ENCODE results near the gene TBCD. TPM values are rescaled to one million over a fixed set of nuclear protein-coding genes. Genes with fewer than 3 reads are reported as not detected.
"Not testable (repeated sequence)": the region's sequence is repeated elsewhere in the genome, so short reads cannot be mapped to it uniquely, and the experiment has no call there.

The TBCD gene
- polyA plus RNA-seq, 2 of the 4 experiments (the other 2 are of a cell fraction), result 33.5 to 49.1 TPM

DNA sequence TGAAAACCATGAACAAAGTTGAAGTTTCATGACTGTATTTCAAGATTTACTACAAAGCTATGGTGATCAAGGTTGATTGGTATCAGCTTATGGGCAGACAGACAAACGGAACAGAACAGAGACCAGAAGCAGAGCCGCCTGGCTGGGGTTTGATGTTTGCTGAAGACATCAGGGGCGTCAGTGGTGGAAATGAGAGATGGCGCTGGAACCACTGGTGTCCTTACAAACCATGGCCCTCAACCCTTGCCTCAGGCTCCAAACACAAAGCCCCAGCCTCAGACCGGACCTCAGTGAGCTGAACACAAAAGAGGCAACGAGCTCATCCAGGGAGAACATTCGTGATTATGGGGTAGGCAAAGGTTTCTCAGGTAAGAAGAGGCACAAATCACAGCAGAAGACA is 214.6 kb downstream of the TBCD start:
- 79% methylated on average over 7 of the region's 7 CpGs for WGBS (ENCODE audit: missing lambda C conversion rate)
- Histone ChIP-seq H3K9me3 (no peaks in the 10 kb centered on the region), H3K4me1 (no peaks in the 10 kb centered on the region), H3K27ac (no peak overlapping the region), H3K4me2 (no peak overlapping the region), H3K4me3 (no peak overlapping the region)
- POLR2A ChIA-PET, result no interaction called here
- FAIRE-seq (no peak), ATAC-seq (no peak), DNase-seq (ENCODE audit: low read depth in 1 of 2, low spot score in 1 of 2) (no peak)
- TF ChIP-seq, protein P1, sequence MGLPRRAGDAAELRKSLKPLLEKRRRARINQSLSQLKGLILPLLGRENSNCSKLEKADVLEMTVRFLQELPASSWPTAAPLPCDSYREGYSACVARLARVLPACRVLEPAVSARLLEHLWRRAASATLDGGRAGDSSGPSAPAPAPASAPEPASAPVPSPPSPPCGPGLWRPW (IDR thresholded peaks at IDR 0.05), result no peak
- TF ChIP-seq RNF2 (IDR thresholded peaks at IDR 0.05; ENCODE audit: borderline replicate concordance, low read depth) (no peak), TP53 (CRISPR knock-in tag; IDR thresholded peaks at IDR 0.05) (no peak), MYC (IDR thresholded peaks at IDR 0.05; ENCODE audit: borderline replicate concordance, low read length) (no peak), EP300 (IDR thresholded peaks at IDR 0.05) (no peak), ZFP36 (IDR thresholded peaks at IDR 0.05; ENCODE audit: borderline replicate concordance, partially characterized antibody) (no peak), CEBPB (IDR thresholded peaks at IDR 0.05) (no peak), MAFK (IDR thresholded peaks at IDR 0.05; ENCODE audit: partially characterized antibody) (no peak), ESRRA (IDR thresholded peaks at IDR 0.05; ENCODE audit: borderline replicate concordance, low read length) (no peak), EHMT2 (IDR thresholded peaks at IDR 0.05; ENCODE audit: low read depth) (no peak), HDAC2 (IDR thresholded peaks at IDR 0.05) (no peak), ZNF302 (CRISPR knock-in tag; IDR thresholded peaks at IDR 0.05) (no peak)
- TF ChIP-seq, protein P2, sequence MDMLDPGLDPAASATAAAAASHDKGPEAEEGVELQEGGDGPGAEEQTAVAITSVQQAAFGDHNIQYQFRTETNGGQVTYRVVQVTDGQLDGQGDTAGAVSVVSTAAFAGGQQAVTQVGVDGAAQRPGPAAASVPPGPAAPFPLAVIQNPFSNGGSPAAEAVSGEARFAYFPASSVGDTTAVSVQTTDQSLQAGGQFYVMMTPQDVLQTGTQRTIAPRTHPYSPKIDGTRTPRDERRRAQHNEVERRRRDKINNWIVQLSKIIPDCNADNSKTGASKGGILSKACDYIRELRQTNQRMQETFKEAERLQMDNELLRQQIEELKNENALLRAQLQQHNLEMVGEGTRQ (IDR thresholded peaks at IDR 0.05), result no peak
- CTCF ChIA-PET, result interaction anchor here (1.0 kb wide), 1 partner anchor 13 kb away, joined by 3 read pairs; no protein-coding TSS in a partner anchor

DNA sequence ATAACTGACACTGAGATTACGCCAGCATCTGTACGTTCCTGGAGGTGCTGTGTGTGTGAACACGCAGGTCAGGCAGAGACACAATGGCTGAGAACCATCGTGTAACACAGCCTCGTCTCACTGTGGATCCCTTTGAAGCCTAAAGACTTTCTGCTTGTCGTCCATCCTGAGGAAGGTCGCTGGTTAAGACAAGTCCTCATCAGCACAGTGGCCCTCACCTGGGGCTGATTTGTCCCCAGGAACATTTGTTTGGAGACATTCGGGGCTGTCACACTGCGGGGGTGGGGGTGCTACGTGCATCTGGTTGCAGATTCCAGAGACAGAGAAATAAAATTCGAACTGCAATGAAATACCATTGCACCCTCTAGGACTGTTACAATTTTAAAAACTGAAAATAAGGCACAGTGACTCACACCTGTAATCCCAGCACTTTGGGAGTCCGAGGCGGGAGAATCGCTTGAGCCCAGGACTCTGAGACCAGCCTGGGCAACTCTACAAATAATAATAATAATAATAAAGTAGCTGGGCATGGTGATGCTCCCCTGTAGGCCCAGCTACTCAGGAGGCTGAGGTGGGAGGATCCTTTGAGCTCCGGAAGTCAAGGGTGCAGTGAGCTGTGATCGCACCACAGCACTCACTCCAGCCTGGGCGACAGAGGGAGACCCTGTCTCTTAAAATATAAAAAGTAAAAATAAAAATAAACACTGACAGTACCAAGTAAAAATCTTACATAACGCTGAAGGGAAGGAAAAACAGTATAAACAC is 215.6 kb downstream of the TBCD start:
- ATAC-seq (no peak), FAIRE-seq (no peak), DNase-seq (ENCODE audit: low read depth in 1 of 2, low spot score in 1 of 2) (no peak)
- no peaks in the 10 kb centered on the region for H3K4me1 ChIP-seq
- ChIA-PET POLR2A (no interaction called here), CTCF (no interaction called here)
- no peak overlapping the region for H3K4me3 ChIP-seq
- no peak overlapping the region for H3K27ac ChIP-seq
- WGBS (ENCODE audit: missing lambda C conversion rate), result 73% methylated on average over 18 of the region's 18 CpGs
- H3K9me3 ChIP-seq, result no peaks in the 10 kb centered on the region
- TF ChIP-seq BHLHE40 (IDR thresholded peaks at IDR 0.05; ENCODE audit: low read depth, low read length), result no peak
- TF ChIP-seq, protein P3, sequence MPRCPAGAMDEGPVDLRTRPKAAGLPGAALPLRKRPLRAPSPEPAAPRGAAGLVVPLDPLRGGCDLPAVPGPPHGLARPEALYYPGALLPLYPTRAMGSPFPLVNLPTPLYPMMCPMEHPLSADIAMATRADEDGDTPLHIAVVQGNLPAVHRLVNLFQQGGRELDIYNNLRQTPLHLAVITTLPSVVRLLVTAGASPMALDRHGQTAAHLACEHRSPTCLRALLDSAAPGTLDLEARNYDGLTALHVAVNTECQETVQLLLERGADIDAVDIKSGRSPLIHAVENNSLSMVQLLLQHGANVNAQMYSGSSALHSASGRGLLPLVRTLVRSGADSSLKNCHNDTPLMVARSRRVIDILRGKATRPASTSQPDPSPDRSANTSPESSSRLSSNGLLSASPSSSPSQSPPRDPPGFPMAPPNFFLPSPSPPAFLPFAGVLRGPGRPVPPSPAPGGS (IDR thresholded peaks at IDR 0.05), result no peak
- TF ChIP-seq SREBF2 (IDR thresholded peaks at IDR 0.05), result no peak
- TF ChIP-seq CEBPB (IDR thresholded peaks at IDR 0.05), result no peak
- TF ChIP-seq HOXA7 (CRISPR knock-in tag; IDR thresholded peaks at IDR 0.05), result no peak
- TF ChIP-seq, protein P4, sequence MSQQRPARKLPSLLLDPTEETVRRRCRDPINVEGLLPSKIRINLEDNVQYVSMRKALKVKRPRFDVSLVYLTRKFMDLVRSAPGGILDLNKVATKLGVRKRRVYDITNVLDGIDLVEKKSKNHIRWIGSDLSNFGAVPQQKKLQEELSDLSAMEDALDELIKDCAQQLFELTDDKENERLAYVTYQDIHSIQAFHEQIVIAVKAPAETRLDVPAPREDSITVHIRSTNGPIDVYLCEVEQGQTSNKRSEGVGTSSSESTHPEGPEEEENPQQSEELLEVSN (IDR thresholded peaks at IDR 0.05; ENCODE audit: borderline replicate concordance, low read depth), result no peak
- no peak for TF ChIP-seq FOSL2 (IDR thresholded peaks at IDR 0.05)
- no peak for TF ChIP-seq FOSL2 (CRISPR knock-in tag; IDR thresholded peaks at IDR 0.05)
- TF ChIP-seq ZNF302 (CRISPR knock-in tag; IDR thresholded peaks at IDR 0.05), result no peak
- no peak for TF ChIP-seq GATA3 (IDR thresholded peaks at IDR 0.05; ENCODE audit: borderline replicate concordance)
- no peak for TF ChIP-seq EP300 (IDR thresholded peaks at IDR 0.05)
- TF ChIP-seq, protein P5, sequence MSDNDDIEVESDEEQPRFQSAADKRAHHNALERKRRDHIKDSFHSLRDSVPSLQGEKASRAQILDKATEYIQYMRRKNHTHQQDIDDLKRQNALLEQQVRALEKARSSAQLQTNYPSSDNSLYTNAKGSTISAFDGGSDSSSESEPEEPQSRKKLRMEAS (IDR thresholded peaks at IDR 0.05), result no peak
- no peak for TF ChIP-seq ZC3H11A (IDR thresholded peaks at IDR 0.05)
- TF ChIP-seq FOXS1 (CRISPR knock-in tag; IDR thresholded peaks at IDR 0.05), result no peak
- no peak for TF ChIP-seq RCOR1 (IDR thresholded peaks at IDR 0.05; ENCODE audit: low read depth, low read length)
- TF ChIP-seq HEYL (CRISPR knock-in tag; IDR thresholded peaks at IDR 0.05), result no peak
- TF ChIP-seq TFCP2L1 (CRISPR knock-in tag; IDR thresholded peaks at IDR 0.05), result no peak
- TF ChIP-seq NPAS2 (CRISPR knock-in tag; IDR thresholded peaks at IDR 0.05; ENCODE audit: borderline replicate concordance), result no peak
- no peak for TF ChIP-seq POLR2A (IDR thresholded peaks at IDR 0.05; ENCODE audit: low read length)
- no peak for TF ChIP-seq RAD21 (conservative IDR thresholded peaks at IDR 0.05 in 1 of 2, IDR thresholded peaks at IDR 0.05 in 1 of 2)
- H3K4me2 ChIP-seq, result no peak overlapping the region

DNA sequence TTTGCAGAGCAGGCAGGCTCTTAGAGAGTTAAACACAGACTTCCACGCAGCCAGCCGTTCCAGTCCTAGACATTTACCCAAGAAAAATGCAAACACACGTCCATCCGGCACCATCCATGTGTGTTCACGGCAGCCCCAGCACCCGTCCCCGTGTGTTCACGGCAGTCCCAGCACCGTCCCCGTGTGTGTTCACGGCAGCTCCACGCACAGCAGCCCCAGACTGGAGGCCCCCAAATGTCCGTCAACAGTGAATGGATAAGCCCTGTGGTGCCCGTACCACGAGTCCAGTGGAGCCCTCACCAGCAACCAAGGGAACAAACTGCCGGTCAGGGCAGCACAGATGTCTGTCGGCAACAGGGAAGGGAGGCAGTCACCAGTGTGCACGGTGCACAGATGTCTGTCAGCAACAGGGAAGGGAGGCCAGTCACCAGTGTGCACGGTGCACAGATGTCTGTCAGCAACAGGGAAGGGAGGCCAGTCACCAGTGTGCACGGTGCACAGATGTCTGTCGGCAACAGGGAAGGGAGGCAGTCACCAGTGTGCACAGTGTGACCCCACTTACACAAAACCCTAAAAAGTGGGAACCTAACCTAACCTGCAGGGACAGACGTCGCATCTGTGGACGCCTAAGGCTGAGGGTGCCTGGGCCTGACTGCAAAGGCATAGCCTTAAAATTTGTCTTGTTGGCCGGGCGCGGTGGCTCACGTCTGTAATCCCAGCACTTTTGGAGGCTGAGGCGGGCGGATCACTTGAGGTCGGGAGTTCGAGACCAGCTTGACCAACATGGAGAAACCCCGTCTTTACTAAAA is 216.4 kb downstream of the TBCD start:
- peak; percentile 39 to 59; a peak in 4 of 6 replicates for ATAC-seq
- H3K27ac ChIP-seq; H3K4me1 ChIP-seq; H3K4me3 ChIP-seq; FAIRE-seq; H3K9me3 ChIP-seq; H3K4me2 ChIP-seq; CTCF ChIA-PET; POLR2A ChIA-PET; DNase-seq (ENCODE audit: low read depth in 1 of 2, low spot score in 1 of 2): not testable (repeated sequence)
- 74% methylated on average over 33 of the region's 33 CpGs for WGBS (ENCODE audit: missing lambda C conversion rate)
